Tibial nerve (tissue), 4 donors: Measurements from ENCODE around the gene PCP2. TPM values are rescaled to one million over a fixed set of nuclear protein-coding genes. Genes with fewer than 3 reads are reported as not detected.

Experiments
- DNase-seq, 2 donors: peaks; one replicate each; pipeline ENCODE4 v3.0.0-alpha.2; 2019; ENCODE audit warnings: low spot score in 2 of 2
- H3K27ac ChIP-seq, 4 donors: fragments of 200-600 bp; sonication (generic) in 3 of 4; one replicate each; pipeline ENCODE4 v1.5.1; 2017 to 2019; ENCODE audit warnings: mild to moderate bottlenecking in 1 of 4
- H3K27me3 ChIP-seq, 2 donors: fragments of 200-600 bp; sonication (generic) in 1 of 2; one replicate each; pipeline versions ENCODE4 v1.5.1 to v1.6.0; 2017 to 2019
- H3K36me3 ChIP-seq, 3 donors: fragments of 200-600 bp; sonication (generic); one replicate each; pipeline ENCODE4 v1.5.1; 2018 to 2019
- H3K4me1 ChIP-seq, 4 donors: fragments of 200-600 bp; sonication (generic) in 3 of 4; one replicate each; pipeline ENCODE4 v1.5.1; 2017 to 2019
- H3K4me3 ChIP-seq, 4 donors: fragments of 200-600 bp; sonication (generic) in 3 of 4; one replicate each; pipeline ENCODE4 v1.5.1; 2017 to 2019; ENCODE audit warnings: mild to moderate bottlenecking in 1 of 4, moderate library complexity in 1 of 4
- H3K9me3 ChIP-seq, 4 donors: fragments of 200-600 bp; sonication (generic) in 3 of 4; one replicate each; pipeline ENCODE4 v1.5.1; 2017 to 2019
- CTCF ChIP-seq, 5 experiments: fragments of 200-600 bp in 3 of 5; fragments of 450-650 bp in 2 of 5; sonication (generic) in 3 of 5; IDR thresholded peaks; one replicate each; pipeline ENCODE4 v1.5.1; 2016 to 2019; ENCODE audit warnings: antibody characterized with exemption in 5 of 5, mild to moderate bottlenecking in 3 of 5, moderate library complexity in 2 of 5
- EP300 ChIP-seq, 2 donors: sonication (generic); formaldehyde crosslinking; IDR thresholded peaks; one replicate each; pipeline ENCODE4 v1.6.1; 2017; ENCODE audit warnings: antibody characterized with exemption in 2 of 2, mild to moderate bottlenecking in 1 of 2
- POLR2A ChIP-seq, 2 donors: fragments of 450-650 bp; IDR thresholded peaks; one replicate each; pipeline ENCODE4 v1.6.1; 2017; ENCODE audit warnings: antibody characterized with exemption in 2 of 2, mild to moderate bottlenecking in 2 of 2, moderate library complexity in 2 of 2
- WGBS, 2 donors: methylation state at CpG; one replicate each; pipeline ENCODE4 v1.1.5; 2018; 5-methylcytosine and 5-hydroxymethylcytosine counted together
- total RNA-seq, 4 donors: library from RNA; depleted of rRNA; stranded (reverse); fragments of >200 nt; gene quantifications; one replicate each; pipeline ENCODE4 v1.1.0, GENCODE V29; 2016

The PCP2 gene
- total RNA-seq, 4 donors from 2014 or later = not detected

- Histone ChIP-seq H3K4me3 (no peak overlapping the region), H3K4me1 (no peaks in the 10 kb centered on the region), H3K36me3 (no peaks in the 10 kb centered on the region), H3K27me3 (peaks cover 0 to 20% of the 10 kb centered on the region in 2 donors), H3K27ac (no peak overlapping the region), H3K9me3 (no peaks in the 10 kb centered on the region)
- no peak for TF ChIP-seq CTCF (IDR thresholded peaks at IDR 0.05)
- TF ChIP-seq EP300 (IDR thresholded peaks at IDR 0.05) = no peak
- no peak for DNase-seq
- 85 to 89% methylated on average over 14 to 18 of the region's 25 CpGs for WGBS, 2 donors
Observed at GRCh38 chr19:7607874-7608560, 25.5 kb downstream of the PCP2 start.

GRCh38 chr19:7607212-7607873, 26.2 kb downstream of the PCP2 start:
- WGBS, 2 donors = 69 to 76% methylated on average over 6 to 9 of the region's 10 CpGs
- TF ChIP-seq POLR2A (IDR thresholded peaks at IDR 0.05) (no peak), CTCF (IDR thresholded peaks at IDR 0.05) (no peak), EP300 (IDR thresholded peaks at IDR 0.05) (no peak)
- no peak overlapping the region for H3K4me3 ChIP-seq

GRCh38 chr19:7606289-7606688, 27.2 kb downstream of the PCP2 start:
- 63 to 81% methylated on average over 4 to 10 of the region's 17 CpGs for WGBS, 2 donors
- no peaks in the 10 kb centered on the region for H3K9me3 ChIP-seq
- H3K4me3 ChIP-seq = no peak overlapping the region
- TF ChIP-seq EP300 (IDR thresholded peaks at IDR 0.05) = no peak
- no peak for TF ChIP-seq POLR2A (IDR thresholded peaks at IDR 0.05)
- no peak for TF ChIP-seq CTCF (IDR thresholded peaks at IDR 0.05)
- H3K27me3 ChIP-seq = peaks cover 0 to 35% of the 10 kb centered on the region in 2 donors
- DNase-seq = no peak
- no peak overlapping the region for H3K27ac ChIP-seq
- H3K4me1 ChIP-seq = no peaks in the 10 kb centered on the region
- no peaks in the 10 kb centered on the region for H3K36me3 ChIP-seq

More at GRCh38 chr19:7607212-7607873, 26.2 kb downstream of the PCP2 start:
- H3K4me1 ChIP-seq = no peaks in the 10 kb centered on the region
- no peak for DNase-seq
- H3K27ac ChIP-seq = no peak overlapping the region
- H3K27me3 ChIP-seq = peaks cover 0 to 27% of the 10 kb centered on the region in 2 donors
- H3K36me3 ChIP-seq = no peaks in the 10 kb centered on the region
- no peaks in the 10 kb centered on the region for H3K9me3 ChIP-seq

DNA sequence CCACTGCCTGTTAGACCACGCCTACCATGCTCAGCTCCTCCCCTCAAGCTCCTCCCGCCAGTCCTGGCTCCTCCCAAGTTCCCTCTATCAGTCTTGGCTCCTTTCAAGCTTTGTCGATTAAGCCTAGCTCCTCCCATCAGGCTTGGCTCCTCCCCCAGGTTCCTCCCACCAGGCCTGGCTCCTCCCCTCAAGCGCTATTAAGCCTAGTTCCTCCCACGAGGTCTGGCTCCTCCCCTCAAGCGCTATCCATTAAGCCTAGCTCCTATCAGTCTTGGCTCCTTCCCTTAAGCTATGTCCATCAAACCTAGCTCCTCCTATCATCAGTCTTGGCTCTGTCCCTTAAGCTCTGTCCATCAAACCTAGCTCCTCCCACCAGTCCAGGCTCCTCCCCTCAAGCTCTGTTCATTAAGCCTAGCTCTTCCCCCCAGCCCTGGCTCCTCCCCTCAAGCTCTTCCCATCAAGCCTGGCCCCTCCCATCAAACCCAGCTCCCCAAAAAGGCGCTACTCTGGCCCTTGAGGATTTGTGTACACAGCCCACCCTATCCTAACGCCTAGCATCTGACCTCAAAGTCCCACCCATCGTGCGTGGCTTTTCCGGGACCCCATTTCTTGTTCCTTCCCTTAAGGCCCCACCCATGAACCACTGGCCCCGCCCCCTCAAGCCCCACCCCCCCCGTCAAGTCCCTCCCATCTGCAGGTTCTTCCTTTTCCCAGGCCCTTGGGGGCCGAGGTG, 27.9 kb downstream of the PCP2 start:
- Histone ChIP-seq H3K36me3 (no peaks in the 10 kb centered on the region), H3K4me1 (no peaks in the 10 kb centered on the region), H3K27ac (no peak overlapping the region), H3K4me3 (no peak overlapping the region), H3K9me3 (no peaks in the 10 kb centered on the region), H3K27me3 (peaks cover 0 to 35% of the 10 kb centered on the region in 2 donors)
- WGBS, 2 donors = 72 to 77% methylated on average over 14 of the region's 14 CpGs
- no peak for TF ChIP-seq CTCF (IDR thresholded peaks at IDR 0.05)
- TF ChIP-seq EP300 (IDR thresholded peaks at IDR 0.05) = no peak
- no peak for TF ChIP-seq POLR2A (IDR thresholded peaks at IDR 0.05)
- no peak for DNase-seq

GRCh38 chr19:7603919-7604318, 29.6 kb downstream of the PCP2 start:
- no peak for DNase-seq
- TF ChIP-seq CTCF (IDR thresholded peaks at IDR 0.05) (no peak), POLR2A (IDR thresholded peaks at IDR 0.05) (no peak), EP300 (IDR thresholded peaks at IDR 0.05) (no peak)
- H3K4me3 ChIP-seq = no peak overlapping the region
- no peak overlapping the region for H3K27ac ChIP-seq
- H3K36me3 ChIP-seq = no peaks in the 10 kb centered on the region
- H3K9me3 ChIP-seq = no peaks in the 10 kb centered on the region
- H3K27me3 ChIP-seq = peaks cover 0 to 36% of the 10 kb centered on the region in 2 donors
- 82% methylated on average over 9 of the region's 9 CpGs for WGBS, 2 donors
- no peaks in the 10 kb centered on the region for H3K4me1 ChIP-seq
